NCI-H1436 treated with DMSO at 0.1 percent for 48 hours (cell line): ENCODE results near the gene PDE1A.
"Not testable (repeated sequence)": the region's sequence is repeated elsewhere in the genome, so short reads cannot be mapped to it uniquely, and the experiment has no call there.

ENCODE experiments used
- DNase-seq: peaks from one replicate; lab custom pipeline; 2025; lab: John Stamatoyannopoulos, UW

The PDE1A gene

DNA sequence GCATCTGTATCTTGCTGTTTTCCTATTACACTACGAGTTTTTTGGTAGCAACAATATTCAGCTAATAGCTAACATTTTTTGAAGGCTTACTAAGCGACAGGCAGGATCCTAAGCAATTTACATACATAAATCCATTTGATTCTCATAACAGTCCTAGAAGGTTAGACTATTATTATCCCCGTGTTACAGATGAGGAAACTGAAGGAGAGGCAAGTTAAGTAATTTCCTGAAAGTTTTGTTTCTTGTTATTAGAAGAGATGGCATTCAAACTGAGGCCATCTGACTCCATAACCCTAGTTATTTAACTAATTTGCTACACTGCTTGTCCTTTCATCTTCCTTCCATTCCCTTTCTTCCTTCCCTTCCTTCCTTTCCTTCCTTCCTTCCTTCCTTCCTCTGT, 68.2 kb downstream of the PDE1A start:
- no peak for DNase-seq

DNA sequence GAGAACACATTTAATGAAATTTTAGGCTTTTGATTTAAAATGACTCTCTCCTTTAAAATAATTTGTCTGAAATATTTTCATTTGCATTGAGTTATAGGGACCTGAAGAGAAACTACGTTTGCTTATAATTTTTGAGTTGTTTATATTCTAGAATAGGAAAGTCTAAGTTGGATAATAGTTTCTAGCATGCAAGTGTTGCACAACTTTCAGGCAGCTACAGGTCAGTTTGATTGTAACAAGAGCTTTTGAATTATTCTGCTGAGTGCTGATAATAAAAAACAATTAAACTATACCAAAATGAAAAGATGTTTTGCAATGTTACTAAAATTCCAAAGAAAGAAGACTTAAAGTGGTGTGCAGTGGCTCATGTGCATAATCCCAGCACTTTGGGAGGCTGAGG, 71.0 kb downstream of the PDE1A start:
- no peak for DNase-seq

DNA sequence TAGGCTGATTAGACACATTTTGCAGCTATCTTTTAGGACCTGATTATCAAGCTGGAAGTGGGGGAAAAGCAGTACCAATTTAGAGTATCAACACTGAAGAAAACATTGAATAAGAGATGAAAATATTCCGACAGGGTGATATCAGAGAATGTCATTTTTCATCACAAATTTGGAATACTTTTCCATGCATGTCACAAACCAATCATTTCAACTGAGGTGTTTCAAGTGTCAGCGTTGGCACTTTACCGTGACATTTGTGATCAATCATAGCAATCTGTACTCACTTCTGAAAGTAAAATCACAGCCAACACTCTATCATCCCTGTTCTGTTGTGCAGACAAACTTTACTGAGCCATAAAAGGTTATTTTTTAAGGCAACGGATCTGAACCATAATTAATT, 75.4 kb downstream of the PDE1A start:
- DNase-seq = no peak

DNA sequence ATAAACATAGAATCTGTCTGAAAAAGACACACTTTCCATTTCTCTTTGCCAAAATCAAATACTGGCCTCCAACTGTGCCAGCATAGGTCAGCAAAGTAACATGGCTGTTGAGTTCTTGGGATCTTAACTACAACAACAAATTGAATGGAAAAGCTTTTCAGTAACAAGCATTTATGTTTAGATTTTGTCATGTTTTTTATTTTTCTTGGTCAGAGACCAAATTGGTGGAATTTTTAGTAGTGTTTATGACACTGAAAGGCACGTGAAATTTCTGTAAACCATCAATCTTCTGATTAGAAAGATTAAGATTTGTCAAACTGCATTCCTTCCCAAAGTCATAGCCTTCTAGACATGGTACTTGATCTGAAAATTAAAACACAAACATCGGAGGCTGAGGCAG, 77.6 kb downstream of the PDE1A start:
- no peak for DNase-seq

DNA sequence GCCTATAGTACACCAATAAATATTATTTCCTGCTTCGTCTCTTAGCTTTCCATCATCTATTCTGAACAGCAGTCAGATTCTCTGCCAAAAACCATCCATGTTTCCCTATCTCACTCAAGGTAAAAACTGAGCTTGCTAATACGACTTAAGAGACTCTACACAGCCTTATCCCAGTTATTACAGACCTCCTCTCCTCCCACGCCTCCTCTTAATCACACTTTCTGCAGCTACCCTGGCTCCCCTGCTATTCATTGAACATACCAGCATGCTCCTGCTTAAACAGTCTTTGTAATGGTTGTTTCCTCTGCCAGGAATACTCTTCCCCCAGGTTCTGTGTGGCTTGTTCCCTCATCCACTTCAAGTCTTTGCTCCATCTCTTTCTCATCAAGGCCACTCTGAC, 81.5 kb downstream of the PDE1A start:
- no peak for DNase-seq

DNA sequence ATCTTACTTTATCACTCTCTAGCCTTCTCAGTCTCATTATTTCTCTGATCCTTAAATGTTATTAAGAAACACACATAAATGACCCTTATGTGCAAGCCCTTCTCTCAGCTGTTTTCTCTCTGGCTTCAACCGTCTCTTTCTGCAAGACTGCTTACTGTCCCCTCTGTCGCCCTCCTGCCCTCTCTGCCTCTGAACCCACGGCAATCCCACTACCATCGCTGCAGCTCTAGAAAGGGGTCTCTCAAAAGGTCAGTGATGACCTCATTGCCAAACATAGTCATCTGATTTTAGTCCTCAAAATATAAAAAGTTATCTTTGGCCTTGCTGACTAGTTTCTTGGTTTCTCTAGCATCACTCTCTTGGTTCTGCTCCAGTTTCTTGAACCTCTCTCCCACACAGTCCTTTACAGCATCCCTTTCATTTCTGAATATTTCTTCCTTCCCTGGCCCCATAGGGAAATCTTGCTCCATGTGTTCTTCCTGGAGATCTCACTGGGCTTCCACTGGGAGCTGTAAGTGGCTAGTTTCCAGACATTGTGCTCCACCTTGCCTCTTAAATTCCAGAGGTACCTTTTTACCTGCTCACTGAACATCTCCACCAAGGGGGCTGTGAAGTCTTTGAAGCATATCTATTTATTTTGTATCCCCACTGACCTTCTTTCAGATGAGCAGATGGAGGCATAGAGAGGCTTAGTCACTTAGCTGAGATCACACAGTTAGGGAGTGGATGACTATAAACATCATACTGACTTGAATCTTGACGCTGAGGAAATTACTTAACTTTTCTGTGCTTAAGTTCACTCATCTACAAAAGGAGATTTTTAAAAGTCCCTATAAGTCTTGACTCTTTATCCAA, 96.2 kb downstream of the PDE1A start:
- no peak for DNase-seq

DNA sequence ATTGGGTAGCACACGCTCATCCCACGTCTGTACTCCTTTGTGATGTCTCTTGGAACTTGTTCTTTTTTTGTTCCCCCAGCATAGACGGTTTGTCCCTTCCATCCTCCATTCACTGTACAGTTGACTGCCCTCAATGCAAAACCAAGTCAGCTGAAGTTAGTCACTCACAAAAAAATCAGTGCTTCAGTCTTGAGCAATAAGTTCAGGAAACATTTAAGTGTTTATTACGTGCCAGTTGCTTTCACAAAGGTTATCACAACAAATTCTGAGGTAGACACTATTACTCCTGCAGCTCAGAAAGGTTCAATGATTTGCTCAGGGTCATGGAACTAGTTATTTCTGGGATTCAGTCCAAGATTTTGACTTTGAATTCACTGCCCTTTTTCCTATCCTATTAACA, 102.2 kb downstream of the PDE1A start:
- DNase-seq = no peak

DNA sequence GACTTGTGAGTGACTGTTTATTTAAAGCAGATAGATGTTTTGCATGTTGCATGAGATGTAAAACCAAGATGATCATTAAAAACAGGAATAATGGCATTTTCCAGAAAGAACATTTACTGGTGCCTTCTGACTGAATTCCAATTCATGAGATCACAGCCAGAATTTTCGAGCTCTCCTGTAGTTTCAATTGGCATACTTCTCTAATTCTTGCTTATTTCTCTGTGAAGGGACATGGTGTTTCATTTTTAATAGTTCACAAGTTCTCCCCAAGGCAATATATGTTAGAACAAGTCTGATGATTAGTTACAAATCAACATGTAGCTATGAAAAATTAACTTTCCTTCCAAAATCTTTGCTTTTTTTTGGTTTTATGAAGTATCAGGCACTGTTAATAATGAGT, 105.7 kb downstream of the PDE1A start:
- no peak for DNase-seq

DNA sequence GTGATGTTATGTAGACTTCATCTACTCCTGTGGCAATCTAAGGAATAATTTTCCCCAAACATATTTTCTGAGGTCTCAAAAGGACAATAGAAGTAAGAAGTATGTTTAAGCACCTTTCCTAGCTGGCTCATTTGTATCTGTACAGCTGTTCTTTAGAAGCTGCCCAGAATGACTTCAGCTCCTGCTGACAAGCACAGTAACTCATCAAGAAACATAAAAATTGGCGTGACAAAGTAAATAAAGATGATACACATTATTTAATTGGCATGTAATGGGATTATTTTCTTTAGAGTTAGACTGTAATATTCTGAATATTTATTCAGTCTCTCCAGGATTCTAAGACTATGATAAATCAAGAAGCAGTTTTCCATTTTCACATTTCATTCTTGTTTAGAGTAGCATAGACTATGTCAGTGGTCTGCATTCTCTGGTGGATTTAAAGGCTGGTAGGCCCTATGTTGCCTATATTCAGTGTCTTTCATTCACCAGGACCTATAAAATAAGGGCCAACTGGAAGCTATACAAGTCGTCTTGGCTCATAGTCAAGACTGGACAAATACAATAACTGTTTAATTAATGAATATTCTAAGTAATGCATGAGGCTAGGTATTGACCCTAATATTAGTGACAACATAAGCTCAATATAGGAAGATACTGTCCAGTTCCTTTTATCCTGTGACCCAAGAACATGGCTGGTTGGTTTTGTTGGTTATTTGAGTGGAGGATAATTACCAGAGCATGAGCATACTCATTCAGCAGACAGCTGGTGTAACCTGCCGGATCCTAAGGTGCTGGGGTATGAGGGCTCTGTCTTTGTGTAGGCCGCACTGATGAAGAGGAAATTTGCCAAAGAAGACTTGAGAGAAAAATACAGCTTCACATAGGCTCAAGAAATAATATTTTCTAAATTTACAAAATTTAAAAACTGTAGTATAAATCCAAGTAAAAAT, 107.0 kb downstream of the PDE1A start:
- DNase-seq = no peak

DNA sequence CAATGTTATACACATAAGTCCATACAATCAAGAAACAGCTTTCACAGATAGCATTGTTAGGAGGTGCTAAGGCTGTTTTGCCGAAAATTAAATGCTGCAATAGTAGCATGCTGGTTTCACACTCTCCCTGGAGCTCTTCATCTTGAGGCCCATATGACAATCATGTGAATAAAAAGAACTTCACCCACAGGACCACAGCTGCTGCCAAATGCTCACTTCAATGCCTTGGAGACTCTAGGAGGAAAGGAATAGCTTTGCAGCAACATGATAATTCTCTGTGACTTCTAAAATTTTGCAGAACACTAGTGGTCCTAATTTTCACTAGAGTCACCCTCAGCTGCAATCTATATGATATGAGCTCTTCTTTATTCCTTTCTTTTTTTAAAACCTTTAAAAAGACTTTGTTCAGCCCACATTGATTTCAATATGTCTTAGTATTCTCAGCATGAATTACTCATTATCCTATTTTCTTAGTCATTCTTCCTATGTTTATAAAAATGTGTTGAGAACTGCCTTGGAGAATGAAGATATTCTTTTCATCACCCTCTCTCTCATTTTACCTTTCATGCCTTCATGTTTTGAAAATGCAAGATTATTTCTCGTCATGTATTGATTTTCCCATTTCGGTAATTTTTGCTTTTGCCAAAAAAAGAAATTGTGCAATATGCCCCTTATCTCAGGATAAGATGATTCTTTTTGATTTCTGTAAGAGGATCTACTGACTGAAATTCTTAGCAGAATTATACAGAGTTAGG, 108.2 kb downstream of the PDE1A start:
- DNase-seq = no peak

DNA sequence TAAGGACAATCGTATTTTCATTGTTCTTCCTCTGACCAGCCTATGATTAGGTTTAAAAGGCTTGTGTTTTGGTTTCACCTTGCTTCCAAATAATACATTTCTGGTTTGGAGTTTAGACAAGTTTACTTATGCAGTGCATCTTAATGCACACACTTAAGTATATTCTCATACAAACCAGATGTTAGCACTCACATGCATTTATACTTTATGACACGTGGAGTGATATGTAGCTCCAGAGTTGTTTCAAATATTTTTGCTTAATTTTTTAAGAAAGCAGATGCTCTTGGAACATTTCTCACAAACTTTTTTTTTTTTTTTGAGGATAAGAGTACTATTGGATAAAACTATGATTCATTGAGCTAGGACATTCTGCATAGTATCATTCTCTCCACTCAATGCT, 109.9 kb downstream of the PDE1A start:
- no peak for DNase-seq

DNA sequence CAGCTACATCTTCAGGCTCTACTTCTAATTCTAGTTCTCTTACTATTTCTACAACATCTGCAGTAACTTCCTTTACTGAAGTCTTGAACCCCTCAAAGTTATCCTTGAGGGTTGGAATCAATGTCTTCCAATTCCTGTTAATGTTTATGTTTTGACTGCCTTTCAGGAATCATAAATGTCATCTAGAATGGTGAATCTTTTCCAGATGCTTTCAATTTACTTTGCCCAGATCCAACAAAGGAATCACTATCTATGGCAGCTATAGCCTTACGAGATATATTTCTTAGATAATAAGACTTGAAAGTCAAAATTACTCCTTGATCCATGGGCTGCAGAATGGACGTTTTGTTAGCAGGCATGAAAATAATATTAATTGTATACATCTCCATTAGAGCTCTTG, 123.9 kb downstream of the PDE1A start:
- DNase-seq = no peak

DNA sequence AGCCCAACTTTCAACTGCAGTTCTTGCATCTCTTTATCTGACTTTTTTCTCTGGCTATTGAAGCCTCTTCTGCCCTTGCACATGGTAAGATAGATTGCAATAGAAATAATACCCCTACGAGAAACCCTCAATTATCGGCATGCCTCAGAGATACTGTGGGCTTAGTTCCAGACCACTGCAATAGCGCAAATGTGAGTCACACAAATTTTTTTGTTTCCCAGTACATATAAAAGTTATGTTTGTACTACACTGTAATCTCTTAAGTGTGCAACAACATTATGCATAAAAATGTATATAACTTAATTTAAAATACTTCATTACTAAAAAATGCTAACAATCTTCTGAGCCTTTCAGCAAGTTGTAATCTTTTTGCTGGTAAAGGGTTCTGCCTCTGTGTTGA, 124.7 kb downstream of the PDE1A start:
- DNase-seq = no peak

DNA sequence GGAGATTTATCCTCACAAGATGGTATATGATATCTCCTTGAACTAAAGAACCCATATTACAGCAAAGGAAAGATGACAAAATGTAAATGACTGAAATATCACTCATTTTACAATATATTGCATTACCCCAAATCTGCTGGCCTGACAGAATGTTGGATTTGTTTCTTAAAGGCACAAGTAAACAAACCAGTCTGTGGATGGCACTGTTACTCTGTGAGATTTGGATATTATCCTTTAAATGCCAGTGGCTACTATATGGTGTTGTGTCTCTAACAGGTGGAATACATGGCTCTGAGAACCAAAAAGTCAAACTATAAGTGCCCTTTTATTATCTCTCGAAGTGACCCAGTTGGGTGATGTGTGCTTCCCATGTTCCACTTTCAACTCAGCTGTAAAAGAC, 125.7 kb downstream of the PDE1A start:
- no peak for DNase-seq

DNA sequence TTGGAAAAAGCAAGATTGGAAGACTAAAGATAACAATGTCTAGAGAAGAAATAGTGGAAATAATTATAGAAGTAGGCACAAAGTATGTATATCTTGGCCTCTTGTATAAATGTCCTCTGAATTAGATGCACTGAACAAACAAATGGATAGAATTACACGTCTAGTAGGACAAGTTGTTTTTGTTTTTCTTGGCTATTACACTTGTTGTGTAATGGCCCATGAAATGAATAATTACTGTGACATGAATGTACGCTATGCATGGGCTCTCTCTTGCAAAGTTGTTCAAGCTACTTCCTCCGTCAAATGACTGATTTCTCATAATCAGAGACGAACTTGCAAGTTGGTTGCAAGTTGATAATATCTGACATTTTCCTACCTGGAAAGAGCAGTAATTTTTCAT, 126.2 kb downstream of the PDE1A start:
- DNase-seq = no peak

DNA sequence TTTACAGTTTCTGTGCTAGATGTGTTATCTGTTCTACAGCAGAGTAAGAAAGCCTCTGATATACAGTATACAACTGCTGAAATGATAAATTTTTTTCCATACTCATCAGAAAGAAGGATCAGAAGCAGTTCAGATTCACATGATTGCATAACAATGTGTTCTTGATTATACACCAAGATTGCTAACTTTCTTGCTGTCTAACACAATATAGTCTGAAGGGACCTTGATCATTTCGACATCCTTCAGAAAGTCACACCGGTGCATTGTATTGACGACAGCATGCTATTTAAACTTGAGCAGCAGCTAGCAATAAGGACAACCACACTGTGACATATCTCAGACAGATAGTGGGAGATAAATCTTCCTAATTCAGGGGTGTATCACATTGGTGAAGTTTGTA, 127.2 kb downstream of the PDE1A start:
- DNase-seq = no peak

DNA sequence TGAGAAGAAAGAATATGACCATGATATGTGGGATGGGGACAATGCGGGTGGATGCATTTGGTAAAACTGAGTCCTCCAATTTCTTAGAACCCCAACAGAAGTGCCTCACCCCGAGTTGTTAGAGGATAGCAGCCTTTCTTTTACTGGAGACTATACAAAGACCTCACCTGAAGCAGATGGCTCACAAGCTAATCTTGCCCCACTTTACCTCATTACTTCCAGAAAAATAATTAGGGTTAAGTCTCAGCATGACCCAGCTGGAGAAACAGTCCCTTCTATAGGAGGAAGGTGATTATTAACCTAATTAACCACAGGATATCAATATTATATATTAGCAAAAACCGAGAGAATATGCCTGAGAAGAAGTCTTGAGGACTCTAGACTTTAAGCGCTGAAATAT, 128.4 kb downstream of the PDE1A start:
- DNase-seq = no peak

DNA sequence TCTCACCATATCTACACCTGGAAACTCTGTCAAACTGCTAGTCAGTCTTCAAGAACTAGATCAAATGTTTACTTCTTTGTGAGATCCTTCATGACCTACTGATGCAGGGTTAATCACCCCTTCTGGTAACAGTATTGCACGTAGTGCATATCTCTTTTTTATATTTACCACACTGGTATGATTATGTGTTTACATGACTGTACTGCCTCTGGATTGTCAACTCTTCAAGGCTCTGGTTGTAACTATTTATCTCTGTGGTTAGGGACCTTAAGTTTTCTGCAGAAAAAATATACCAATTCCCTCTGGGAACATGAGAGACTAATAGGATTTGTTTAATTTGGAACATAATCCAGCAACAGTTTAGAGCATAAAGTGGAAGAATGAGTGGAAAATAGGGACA, 135.5 kb downstream of the PDE1A start:
- no peak for DNase-seq

DNA sequence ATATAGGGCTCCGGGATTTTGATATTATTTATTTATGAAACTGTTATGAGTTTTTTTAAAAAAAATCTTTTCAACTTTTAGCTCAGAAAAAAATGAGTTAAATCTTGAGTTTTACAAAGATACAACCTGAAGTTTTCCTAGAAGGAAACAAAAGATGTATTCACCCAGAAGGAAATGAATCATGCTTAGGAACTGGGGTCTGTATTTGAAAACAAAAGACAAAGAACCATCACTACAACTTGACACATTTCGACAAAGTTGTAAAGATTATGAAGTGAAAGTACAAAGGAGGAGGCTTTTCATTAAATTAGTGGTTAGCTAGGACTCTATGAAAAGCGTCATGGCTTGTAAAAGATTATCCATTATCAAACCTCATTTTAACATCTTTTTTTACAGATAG, 143.3 kb downstream of the PDE1A start:
- no peak for DNase-seq

DNA sequence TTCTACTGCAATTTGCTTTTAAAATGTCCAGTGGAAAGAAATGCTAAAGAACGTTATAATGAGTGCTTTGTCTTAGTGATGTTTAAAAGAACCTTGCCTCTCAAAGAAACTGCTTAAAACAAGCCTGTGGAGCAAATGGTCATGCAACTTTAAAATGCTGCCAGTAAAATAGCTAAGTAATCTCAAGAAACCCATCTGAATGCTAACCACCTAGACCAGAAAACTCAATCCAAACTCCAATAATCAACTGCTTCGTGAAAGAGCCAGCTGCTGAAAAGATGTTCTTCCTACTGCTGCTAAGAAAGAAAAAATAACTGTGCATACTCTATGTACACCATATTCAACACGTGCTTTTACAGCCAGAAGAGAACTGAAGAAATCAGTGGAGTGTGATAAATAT, 145.6 kb downstream of the PDE1A start:
- DNase-seq = no peak

DNA sequence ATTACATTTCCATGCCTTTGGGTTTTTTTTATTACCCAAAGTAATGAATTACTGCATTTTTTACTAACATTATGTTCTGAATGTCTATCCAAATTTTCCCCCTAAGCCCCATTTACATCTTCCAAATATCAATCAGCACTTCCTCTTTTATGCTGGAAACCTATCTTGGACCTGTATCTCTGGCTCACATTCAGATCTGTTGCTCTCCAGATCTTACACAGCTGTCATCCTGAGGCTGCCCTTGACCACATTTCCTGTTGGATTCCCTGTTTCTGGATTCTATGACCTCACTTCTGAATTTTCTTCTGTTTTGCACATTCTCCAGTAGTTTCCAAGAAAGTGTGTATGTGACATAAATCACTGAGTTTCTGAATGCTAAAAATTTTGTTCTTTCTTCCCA, 146.7 kb downstream of the PDE1A start:
- no peak for DNase-seq

DNA sequence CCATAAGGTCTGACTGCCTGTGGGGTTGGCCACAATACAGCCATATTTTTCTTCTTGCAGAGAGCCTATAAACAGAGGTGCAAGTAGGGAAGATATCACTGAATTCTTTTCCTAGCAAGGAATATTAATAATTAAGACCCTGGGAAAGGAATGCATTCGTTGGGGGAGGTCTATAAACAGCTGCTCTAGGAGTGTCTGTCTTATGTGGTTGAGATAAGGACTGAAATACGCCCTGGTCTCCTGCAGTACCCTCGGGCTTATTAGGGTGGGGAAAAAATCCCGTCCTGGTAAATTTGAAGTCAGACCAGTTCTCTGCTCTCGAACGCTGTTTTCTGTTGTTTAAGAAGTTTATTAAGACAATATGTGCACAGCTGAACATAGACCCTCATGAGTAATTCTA, 150.2 kb downstream of the PDE1A start:
- DNase-seq = not testable (repeated sequence)

DNA sequence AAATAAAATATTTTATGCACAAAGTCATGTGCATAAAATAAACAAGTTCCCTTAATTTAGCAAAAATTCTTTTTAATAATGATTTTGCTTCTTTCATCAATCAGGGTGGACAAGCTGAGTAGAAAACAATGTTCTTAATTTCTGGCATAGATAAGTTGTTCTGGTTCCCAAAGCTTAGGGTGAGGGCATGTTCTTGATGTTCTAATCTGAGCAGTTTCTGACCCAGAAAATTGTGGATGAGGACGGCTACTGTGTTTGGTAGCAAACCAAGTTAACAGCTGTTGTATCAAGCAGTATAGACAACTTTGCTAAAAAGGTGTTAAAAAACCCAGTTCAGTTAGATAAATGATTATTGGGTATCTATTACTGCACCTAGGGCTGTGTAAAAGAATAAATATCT, 158.9 kb downstream of the PDE1A start:
- no peak for DNase-seq
